DOHH2 (cell line): ENCODE results near the gene CREBBP.

Experiments used
- EZH2phosphoT487 ChIP-seq: fragments of 200-600 bp; sonication (generic); IDR thresholded peaks from 2 replicates; pipeline ENCODE4 v1.6.1; 2017; ENCODE audit warnings: borderline replicate concordance, mild to moderate bottlenecking, antibody characterized with exemption, low read length, moderate library complexity, mixed read lengths
- TF ChIP-seq, protein P1 (sequence below): fragments of 200-600 bp; sonication (generic); IDR thresholded peaks from one replicate; pipeline ENCODE4 v1.5.1; 2014; ENCODE audit warnings: antibody characterized with exemption, mild to moderate bottlenecking, low read depth, low read length; ENCODE audit not compliant: poor library complexity, severe bottlenecking

DNA sequence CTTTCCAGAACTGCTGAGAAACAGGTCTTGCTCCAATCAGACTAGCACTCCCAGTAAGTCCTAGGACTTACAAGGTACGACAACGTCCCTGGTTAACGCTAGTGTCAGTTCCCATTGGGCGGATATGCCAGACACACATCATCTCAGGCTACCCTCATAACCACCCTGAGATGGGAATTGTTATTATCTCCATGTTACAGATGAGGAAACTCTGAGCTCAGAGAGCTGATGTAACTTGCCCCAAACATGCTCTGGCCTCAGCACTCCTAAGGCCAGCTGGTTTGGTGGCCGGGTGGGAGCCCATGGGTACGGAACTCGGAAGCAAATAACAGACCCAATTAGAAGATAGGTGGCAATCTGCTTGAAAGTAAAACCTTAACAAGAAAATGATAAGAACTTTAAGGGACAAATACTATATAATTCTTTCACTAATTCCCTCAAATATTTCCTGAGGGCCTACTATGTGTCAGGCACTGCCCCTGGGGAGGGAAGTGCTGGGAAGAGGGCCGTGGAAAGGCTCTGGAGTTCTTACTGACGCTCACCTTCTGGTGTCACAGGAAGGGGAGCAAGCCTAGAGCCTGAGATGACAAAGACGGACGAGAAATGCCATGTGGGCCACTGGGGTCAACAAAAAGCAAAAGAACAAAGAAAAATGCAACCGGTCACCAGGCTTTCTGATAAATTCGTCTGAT, 6.9 kb downstream of the CREBBP start:
- TF ChIP-seq, protein P1, sequence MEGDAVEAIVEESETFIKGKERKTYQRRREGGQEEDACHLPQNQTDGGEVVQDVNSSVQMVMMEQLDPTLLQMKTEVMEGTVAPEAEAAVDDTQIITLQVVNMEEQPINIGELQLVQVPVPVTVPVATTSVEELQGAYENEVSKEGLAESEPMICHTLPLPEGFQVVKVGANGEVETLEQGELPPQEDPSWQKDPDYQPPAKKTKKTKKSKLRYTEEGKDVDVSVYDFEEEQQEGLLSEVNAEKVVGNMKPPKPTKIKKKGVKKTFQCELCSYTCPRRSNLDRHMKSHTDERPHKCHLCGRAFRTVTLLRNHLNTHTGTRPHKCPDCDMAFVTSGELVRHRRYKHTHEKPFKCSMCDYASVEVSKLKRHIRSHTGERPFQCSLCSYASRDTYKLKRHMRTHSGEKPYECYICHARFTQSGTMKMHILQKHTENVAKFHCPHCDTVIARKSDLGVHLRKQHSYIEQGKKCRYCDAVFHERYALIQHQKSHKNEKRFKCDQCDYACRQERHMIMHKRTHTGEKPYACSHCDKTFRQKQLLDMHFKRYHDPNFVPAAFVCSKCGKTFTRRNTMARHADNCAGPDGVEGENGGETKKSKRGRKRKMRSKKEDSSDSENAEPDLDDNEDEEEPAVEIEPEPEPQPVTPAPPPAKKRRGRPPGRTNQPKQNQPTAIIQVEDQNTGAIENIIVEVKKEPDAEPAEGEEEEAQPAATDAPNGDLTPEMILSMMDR, result no peak
- TF ChIP-seq EZH2phosphoT487, result no peak
